Kasumi-1 (cell line): Measurements from ENCODE around the gene TAF4.

ENCODE experiments used
- DNase-seq, 2 experiments: peaks; one replicate each; lab custom pipeline; 2025; lab: John Stamatoyannopoulos, UW

The TAF4 gene

DNA sequence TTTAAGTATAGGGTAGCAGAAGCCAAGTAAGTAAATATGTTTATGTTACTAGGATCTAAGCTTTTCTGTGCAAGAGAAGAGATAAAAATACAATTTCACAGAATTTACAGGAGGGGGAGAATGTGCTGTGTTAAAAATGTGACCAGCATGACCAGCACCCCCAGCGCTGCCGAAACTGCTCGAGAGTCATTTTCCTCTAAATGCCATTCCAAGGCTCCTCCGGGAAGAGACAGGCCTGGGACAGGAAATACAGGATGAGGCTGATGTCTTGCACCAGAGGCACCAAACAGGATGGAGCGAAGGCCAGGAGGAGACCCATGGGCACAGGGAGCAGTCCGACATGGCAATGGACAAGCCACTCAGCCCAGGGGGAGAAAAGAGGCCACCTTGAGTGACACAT is 21.1 kb downstream of the TAF4 start:
- DNase-seq, result no peak

DNA sequence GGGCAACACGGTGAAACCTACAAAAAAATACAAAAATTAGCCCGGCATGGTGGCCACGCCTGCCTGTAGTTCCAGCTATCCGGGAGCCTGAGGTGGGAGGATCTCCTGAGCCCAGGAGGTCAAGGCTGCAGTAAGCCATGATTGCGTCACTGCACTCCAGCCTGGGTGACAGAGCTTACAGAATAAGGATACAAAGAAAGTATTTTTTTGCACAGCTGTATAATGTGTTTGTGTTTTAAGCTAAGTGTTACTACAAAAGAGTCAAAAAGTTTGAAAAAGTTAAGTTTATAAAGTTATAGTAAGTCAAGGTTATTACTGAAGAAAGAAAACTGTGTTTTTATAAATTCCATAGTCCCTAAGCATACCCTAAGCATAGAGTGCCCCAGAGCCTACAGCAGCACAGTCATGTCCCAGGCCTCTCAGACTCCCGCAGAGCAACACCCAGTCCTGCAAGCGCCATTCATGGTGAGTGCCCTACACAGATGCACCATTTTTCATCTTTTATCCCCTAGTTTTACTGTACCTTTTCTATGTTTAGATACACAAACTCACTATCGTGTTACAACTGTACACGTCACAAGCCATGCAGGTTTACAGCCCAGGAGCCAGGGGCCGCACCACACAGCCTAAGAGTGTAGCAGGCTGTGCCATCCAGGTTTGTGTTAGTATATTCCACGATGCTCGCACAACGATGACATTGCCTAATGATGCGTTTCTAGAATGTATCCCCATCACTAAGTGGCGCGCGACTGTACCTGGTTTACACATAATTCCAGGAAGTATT is 22.4 kb downstream of the TAF4 start:
- peak in 1 of 2 experiments; percentile 7 for DNase-seq

DNA sequence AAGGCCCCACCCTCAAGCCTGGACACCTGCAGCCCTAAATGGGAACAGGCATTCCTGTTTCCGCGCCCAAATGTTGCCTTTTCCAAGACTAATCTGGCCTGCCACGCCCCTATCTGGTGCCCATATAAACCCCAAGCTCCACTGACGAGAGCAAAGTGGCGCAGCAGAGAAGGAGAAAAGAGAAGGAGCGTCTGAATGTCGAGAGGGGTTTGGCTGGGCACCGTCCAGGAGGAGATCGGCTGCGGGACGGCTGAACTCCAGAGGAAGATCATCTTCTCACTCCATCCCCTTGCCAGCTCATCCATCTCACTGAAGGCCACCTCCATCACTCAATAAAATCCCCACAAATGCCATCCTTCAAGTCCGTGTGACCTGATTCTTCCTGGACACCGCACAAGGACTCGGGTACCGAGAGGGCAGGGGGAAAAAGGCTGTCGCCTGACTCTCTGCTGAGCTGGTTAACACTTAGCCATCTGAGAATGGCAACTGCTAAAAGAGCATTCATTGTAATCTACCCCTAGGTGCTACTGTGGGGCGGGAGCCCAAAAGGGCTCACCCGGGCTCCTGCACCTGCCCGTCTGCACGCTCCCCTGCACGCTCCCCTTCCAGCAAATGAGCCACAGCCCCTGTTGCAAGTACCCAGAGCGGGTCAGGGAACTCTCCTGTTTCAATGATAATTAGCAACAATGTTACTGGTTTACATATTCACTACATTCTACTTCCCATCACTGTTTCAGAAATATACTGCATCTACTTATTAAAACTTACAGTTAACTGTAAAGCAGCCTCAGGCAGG is 23.5 kb downstream of the TAF4 start:
- no peak for DNase-seq

DNA sequence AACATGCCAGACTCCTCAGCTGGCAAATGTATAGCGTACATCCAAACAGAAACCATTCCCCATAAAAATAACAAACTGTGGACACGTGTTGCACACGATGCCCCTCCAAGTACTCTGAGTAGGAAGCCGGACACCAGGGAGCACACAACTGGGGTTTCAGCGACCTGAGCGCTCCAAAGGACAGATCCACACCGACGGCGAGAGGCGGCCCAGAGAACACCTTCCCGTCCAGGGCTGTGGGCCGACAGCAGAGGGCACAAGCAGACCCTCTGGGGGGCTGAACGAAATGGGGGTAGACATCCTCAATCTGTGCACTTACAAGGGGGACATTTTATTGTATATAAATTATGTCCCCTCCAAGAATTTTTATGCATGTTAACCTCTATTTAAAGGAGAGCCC is 24.7 kb downstream of the TAF4 start:
- DNase-seq, result no peak

DNA sequence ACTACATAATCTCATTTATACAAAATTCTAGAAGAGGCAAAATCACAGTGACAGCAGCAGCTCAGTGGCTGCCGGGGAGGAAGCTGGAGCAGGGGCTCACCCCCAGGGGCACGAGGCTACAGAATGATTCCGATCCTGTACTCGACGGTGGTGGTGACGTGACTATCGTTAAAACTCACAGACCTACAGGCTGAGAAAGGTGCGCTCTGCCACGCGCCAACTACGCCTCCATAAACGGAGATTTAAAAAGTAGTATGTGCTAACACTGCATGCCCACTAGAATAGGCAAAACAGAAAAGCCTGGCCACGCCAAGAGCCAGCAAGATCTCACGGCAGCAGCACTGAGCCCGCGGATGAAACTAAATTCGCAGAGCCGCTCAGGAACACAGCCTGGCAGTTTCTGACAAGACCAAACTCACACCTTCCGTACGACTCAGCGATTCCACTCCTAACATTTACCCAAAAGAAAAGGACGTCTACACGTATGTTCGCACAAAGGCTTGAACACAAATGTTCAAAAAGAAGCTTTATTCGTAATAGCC is 25.2 kb downstream of the TAF4 start:
- no peak for DNase-seq

DNA sequence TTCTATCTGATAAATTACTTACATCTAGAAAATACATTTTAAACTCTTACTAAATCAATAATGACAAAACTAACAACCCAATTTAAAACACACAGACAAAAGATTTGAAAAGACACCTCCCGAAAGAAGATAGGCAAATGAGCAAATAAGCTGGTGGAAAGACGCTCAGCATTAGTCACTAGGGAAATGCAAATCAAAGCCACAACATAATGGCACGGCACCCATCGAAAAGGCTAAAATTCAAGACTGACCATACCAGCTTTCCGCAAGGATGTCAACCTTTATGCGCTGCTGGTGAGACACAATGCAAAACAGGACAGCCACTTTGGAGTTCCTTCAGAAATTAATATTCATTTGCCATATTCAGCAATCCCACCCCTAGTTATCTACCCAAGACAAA is 25.9 kb downstream of the TAF4 start:
- DNase-seq, result no peak

DNA sequence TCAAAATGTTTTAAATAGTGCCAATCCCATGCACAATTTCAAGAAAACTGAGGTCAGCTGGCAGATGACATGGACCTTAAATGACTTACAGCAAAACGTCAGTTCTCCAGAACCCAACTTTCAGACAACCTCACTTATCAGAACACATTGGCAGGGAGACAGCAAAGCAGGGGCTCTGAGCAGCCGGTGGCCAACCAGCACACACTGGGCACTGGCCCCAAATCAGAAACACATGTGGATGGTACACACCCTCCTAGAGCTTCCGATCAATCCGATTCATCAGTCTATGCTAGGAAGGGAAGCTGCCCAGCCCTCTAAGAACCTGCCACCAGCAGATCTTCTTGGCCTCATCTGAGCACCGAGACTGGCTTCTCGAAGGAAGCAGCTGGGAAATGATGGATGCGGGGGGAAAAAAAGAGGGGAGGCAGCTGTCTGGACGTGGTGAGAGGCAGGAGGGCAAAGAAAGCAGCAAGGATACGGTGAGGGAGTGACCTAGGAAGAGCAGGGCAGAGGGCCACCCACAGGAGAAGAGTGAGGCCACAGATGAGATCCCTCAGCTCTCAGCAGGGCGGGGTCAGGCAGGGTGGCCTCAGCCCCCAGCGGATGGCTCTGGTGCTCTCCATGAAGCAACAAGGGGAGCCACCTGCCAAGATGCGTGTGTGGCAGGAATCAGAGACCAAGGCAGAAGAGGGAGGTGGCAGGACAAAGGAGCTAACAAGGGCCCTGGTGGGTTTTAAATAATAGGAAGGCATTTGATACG is 32.9 kb downstream of the TAF4 start:
- DNase-seq, result no peak

DNA sequence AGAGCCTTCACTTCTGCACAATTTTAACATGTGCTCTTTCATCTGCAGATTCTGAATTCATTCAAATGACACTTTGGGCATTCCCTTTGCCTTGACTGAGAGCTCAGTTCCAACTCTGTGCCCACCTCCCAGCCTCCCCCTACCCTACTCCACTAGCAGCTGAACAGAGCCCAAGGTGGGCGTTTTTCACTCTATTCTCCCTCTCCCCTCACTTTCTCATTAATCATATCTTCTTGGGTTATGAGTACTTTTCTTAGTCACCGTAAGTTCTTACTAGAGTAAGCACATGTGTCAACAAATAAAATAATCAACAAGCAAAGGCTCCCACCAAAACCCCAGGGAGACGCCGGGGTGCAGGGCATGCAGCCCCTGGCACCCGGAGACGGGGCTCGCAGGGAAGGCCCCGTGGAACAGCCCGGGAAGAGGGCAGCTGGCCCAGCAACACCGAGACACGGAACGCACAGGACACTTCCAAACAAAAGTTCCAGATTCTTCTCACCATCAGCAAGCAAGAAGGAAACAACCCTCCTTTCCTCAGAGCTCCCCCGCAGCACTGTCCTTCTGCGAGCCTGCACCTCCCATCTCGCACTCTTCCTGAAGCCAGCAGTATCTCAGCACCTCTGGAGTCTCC is 34.1 kb downstream of the TAF4 start:
- DNase-seq, result no peak

DNA sequence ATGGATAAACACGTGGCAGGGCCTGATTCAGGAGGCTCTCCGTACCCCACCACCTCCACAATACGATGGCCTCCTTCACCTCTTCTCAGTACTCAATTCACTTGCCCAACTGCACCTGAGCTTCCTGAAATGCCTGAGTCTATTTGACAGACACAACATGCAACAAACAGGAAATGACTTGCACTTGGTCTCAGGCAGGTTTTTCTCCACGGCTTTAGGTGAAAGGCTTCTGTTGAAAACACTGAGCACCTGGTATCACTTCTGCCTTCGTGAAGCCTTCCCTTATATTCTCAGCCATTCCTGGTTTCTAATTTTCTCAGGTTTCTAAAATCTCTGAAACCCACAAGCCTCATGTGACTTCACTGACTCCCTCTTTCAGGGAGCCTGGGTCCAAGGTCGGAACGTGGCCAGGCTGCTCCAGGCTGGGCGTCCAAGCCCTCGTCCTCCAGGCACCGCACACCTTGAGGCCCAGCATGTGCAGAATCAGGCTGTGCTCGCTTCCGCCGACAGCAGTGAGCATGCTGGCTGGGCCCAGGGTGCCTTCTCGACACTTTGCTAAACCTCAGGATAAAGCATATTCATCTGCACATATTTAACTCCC is 34.7 kb downstream of the TAF4 start:
- no peak for DNase-seq

DNA sequence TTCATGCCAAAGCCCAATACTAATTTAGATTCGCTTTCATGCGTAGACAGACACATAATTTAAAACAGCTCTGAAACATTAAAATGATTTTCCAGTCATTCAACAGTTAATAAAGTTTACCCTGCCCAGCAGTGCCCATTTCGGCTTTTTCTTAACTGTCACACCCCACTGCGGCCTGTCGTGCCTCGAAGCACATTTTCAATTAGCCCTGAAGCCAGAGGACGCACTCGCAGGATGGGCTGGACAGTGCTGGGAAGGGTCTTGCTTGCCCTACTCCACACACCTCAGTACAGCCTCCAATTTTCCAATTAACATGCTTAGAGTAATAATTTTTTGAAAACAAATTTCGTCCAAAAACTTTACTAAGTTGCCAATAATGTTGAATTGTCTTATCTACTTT is 35.3 kb downstream of the TAF4 start:
- DNase-seq, result no peak

DNA sequence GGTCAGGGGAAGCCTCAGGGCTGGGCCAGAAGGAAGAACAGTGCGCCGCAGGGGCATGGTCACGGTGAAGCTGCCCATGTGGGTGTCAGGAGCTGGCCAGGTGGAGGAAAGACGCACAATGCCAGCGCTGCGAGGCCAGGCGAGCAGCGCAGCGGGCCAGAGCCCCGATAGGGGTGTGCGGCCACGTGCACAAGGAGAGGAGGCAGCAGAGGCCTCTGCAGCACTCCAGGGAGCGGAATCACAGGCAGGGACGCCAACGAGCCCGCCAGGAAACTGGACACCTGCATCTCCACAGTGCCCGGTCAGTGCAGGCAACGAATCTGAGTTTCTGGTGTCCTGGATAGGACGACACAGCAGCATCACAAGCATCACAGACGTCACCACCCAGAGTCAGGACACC is 35.7 kb downstream of the TAF4 start:
- no peak for DNase-seq

DNA sequence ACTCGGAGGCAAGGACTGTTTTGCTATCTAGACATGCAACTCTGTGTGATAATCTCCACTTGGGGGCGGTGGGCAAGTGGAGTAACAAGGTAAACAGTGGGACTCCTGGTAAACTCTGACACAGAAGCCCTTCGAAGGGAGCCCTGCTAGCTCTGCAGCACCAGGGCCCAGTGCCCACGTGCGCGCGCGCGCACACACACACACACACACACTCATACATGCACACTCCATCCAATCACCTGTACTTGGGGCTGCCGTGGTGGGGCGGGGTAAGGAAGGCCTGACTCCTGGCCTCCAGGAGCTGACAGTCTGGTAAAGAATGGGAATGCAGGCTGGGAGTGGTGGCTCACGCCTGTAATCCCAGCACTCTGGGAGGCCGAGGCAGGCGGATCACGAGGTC is 36.4 kb downstream of the TAF4 start:
- no peak for DNase-seq

DNA sequence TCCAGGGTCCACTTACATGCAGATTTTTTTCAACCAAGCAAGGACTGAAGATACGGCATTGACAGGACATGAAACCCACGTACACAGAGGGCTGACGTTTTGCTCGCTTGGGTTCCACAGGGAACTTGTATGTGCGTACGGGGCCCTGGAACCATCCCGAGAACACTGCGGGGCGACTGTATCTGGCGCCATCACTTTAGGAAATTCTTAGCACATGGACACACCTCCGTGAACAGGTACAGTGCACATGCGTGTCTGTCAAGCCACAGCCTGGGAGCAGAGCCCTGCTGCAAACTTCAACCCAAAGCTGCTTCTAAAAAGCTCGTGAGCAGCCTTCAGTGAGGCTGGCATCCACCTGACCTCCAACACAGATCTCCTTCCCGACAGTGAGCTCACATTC is 37.3 kb downstream of the TAF4 start:
- no peak for DNase-seq

DNA sequence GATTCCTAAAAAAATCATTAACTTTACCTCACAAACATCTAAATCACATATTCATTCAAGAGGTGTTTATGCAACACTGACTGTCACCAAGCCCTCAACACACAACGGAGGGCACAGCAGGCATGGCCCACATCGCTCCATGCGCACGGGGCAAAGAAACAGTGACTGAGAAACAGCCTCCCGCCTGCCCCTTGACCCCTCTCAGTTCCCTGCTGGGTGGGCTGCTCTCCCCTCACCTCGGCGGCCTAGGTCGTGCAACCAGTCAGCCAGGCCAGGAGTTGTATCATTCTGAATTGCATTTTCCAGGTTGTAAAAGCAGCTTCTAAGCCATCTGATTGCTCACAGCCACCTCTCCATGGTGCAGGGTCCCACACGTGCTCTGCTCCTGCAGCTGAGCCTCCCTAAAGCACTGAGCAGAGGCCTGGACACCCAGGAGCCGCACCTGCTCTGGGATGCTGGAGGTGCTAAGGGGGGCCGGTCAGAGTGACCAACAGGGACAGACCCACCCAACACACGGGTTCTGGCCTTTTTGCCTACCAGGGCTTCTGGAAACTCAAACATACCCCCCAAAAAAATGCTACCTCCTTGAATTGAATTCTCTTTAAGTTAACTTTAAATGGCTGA is 37.9 kb downstream of the TAF4 start:
- DNase-seq, result no peak

DNA sequence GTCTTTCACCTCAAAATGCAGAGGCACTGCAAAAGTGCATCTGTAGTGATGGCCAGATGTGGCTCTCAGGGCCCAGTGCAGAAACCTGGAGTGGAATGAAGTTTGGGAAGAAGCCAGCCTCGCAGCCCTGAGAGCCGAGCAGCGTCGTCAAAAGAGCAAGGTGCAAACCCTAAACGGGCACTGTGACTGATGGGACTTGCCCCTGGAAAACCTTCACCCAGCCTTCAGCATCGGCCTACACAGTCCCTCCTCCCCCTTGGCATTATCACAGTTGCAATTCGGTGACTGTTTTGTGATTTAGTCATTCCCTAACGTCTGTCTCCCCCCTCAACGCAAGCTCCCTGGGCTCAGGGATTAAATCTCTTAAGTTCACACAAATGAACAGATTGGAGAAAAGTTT is 38.6 kb downstream of the TAF4 start:
- peak; percentile 10 to 23 for DNase-seq

DNA sequence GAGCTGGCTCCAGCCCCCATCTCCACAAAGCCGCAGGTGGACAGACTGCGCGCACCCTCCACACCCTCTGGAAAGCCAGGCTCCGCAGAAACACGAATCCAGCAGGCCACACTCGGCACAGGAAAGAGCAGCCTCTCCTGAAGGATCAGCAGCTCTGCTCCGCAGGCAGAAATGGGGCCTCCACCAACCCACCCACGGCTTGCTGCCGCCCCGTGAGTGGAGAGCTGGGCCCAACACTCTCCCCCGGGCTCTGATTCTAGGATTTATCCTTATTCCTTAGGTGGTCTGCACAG is 39.2 kb downstream of the TAF4 start:
- no peak for DNase-seq

DNA sequence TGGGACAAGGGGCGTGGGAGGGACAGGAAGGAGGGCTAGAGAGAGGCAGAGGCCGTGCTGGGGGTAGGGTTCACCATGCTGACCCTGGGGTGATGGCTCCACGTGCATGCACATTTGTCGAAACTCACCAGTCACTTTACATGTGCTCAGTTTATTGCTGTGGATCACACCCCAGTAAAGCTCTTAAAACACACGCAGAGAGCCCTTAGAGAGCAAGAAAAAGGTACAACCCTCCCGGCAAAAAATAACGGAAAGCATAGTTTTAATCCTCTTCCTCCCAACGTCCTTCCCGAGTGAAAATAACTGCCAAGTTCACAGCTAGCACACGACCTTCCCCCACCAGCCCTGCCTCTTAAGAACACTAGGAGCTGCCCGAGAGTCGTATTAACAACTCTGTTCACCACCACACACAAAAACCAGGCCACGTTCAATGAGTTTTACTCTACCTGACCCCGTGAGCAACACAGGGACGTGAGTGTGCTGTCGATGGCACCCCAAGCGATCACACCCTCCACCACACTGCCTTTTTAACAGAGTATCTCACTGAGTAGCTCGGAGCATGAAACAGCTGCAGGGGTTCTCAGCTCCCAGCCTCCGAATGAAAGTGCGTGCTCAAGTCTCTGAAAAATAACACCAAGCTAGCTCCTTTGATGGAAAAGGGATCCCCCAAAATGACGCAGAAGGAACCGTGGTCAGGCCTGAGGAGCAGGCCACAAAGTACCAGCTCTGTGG is 39.7 kb downstream of the TAF4 start:
- DNase-seq, result peak; percentile 94 to 95

DNA sequence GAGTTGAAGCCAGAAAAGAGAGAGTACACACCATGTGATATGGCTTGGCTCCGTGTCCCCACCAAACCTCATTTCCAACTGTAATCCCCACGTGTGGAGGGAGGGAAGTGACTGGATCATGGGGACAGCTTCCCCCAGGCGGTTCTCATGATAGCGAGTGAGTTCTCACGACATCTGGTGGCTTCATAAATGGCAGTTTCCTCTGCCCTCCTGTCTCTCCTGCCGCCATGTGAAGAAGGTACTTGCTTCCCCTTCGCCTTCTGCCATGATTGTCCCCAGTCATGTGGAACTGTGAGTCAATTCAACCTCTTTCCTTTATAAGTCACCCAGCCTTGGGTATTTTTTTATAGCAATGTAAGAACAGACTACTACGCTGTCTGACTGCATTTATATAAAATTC is 40.3 kb downstream of the TAF4 start:
- peak; percentile 49 to 50 for DNase-seq

DNA sequence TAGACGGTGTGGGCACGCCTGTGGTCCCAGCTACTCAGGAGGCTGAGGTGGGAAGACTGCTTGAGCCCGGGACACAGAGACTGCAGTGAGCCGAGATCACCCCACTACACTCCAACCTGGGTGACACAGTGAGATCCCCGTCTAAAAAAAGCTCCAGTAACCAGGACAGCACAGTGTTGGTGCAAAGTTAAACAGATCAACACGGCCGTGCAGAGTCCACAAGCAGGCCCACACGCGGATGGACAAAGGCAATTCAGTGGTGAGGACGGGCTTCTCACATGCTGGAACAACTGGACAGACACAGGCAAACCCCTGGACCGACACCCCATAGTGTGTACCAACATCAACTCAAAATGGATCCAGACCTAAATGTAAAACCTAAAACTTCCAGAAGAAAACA is 41.7 kb downstream of the TAF4 start:
- DNase-seq, result no peak

DNA sequence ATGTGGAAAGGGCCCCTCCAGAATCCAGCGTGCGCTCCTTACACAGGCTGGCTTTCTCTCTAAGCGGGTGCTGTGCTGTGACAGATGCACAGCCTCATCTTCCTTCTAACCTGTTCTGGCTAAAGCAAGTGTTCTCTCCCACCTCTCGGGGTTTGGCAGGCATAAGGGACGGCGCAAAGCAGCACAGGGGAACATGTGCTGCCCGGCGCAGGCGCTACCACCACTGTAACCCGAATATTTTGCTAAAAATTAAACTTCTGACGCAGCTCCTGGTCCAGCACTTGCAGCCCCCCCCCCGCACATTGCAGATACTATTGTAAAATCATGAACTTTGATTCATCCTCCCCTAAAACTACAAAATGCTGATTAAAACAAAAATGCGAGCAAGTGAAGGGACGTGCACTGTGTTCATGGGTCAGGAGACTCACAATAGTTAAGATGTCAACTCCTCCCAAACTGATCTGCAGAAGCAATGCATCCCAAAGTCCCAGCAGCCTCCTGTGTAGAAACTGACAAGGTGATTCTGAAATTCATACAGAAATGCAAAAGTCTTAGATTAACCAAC is 43.0 kb downstream of the TAF4 start:
- DNase-seq, result no peak
